Gastroesophageal sphincter (tissue), 3 donors: ENCODE data around the gene ZSWIM5.

Experiments used
- POLR2A ChIP-seq, 2 donors: fragments of 450-650 bp; IDR thresholded peaks; one replicate each; pipeline ENCODE4 v1.6.1; 2017; ENCODE audit warnings: antibody characterized with exemption in 2 of 2, mild to moderate bottlenecking in 2 of 2, moderate library complexity in 1 of 2
- TF ChIP-seq, protein P1 (sequence below), 4 experiments: fragments of 200-600 bp in 2 of 4; fragments of 450-650 bp in 2 of 4; sonication (generic) in 1 of 4; IDR thresholded peaks; one replicate each; pipeline ENCODE4 v1.5.1; 2017 to 2019; ENCODE audit warnings: antibody characterized with exemption in 4 of 4, mild to moderate bottlenecking in 2 of 4, moderate library complexity in 2 of 4

DNA sequence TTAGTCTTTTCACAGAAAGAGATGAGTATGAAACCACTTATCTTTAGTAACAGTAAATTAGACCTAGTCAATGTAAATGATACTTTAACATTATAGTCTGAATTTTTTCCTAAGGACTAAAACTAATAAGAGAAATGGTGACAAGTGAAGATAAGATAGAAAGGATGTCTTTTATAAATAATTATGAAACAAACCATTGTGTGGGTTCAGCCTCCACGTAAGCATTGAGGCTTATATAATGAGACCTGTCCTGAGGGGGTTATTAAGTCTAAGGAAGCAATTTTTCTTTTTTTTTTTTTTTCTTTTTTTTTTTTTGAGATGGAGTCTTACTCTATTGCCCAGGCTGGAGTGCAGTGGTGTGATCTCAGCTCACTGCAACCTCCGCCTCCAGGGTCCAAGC lies 138.6 kb downstream of the ZSWIM5 start:
- TF ChIP-seq, protein P1, sequence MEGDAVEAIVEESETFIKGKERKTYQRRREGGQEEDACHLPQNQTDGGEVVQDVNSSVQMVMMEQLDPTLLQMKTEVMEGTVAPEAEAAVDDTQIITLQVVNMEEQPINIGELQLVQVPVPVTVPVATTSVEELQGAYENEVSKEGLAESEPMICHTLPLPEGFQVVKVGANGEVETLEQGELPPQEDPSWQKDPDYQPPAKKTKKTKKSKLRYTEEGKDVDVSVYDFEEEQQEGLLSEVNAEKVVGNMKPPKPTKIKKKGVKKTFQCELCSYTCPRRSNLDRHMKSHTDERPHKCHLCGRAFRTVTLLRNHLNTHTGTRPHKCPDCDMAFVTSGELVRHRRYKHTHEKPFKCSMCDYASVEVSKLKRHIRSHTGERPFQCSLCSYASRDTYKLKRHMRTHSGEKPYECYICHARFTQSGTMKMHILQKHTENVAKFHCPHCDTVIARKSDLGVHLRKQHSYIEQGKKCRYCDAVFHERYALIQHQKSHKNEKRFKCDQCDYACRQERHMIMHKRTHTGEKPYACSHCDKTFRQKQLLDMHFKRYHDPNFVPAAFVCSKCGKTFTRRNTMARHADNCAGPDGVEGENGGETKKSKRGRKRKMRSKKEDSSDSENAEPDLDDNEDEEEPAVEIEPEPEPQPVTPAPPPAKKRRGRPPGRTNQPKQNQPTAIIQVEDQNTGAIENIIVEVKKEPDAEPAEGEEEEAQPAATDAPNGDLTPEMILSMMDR (IDR thresholded peaks at IDR 0.05) = no peak
- TF ChIP-seq POLR2A (IDR thresholded peaks at IDR 0.05) = no peak
